GM18526 (cell line): ENCODE measurements around the gene CPB1.

ENCODE experiments used
- POLR2A ChIP-seq: IDR thresholded peaks from 3 replicates; pipeline ENCODE4 v1.6.1; 2011; ENCODE audit not compliant: insufficient read length; ENCODE audit errors: extremely low read depth

The CPB1 gene

DNA sequence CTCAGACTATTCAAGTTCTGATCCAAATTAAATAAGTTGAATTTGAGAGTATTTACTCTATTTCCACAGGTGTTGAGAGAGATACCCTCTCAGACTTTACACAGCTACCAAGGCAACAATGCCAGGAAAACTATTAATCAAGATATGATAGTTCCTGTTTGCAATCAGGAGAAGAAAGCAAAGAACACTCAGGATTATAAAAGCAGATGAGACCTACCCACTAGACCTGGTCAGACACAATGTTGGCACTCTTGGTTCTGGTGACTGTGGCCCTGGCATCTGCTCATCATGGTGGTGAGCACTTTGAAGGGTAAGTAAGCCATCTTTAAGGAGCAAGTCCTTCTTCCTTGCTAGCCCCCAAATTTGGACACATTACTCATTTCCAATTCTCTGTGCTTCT is at the start of gene CPB1:
Gene CPB1, plus strand, starts transcription at position 227 of the 400 bp plus-strand sequence. Its CDS starts 13 bp downstream, at position 240.
- no peak for TF ChIP-seq POLR2A

GRCh38 chr3:148778926-148779325 is 48.7 kb upstream of the CPB1 start:
- no peak for TF ChIP-seq POLR2A

DNA sequence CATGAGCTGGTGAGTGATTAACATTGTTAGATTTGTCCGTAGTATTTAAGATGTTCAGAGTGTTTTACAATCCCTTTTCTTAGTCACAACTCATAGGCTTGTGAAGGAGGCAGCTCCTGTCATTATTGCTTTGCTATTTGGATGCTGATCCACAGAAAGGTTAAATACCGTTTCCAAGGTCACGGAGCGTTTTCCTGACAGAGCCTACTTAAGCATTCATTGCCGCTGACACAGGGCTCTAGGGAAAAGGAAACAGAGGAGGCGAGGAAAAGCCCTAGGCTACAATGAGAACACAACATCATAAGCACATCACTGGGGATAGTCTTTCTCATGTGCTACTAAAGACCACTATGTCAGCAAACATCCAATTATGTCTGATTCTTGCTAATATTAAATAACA is 38.5 kb upstream of the CPB1 start:
- no peak for TF ChIP-seq POLR2A

- no peak for TF ChIP-seq POLR2A
These were observed 37.7 kb upstream of the CPB1 start for GRCh38 chr3:148789906-148790305.

- no peak for TF ChIP-seq POLR2A
These were observed 37.2 kb upstream of the CPB1 start for GRCh38 chr3:148790370-148790769.

- no peak for TF ChIP-seq POLR2A
These were observed 36.5 kb upstream of the CPB1 start for GRCh38 chr3:148790851-148791735.

GRCh38 chr3:148791920-148792319 is 35.7 kb upstream of the CPB1 start:
- no peak for TF ChIP-seq POLR2A

DNA sequence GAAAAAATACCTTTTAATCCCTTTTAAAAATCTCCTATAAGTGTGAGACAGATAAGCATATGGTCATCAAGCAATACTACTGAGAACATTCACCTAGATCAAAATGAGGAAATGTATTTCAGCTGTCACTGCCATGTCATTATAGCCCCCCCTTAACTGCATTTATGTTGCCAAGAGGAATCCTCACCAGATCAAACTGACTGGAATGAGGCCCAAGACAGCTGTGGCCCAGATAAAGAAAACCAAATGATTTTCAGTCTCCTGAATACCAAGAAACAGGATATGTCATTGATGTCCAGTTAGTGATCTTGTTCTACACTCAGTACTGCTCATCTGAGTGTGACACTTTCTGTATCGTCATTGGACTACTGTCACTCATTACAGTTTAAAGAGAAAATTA is 35.1 kb upstream of the CPB1 start:
- TF ChIP-seq POLR2A: no peak

DNA sequence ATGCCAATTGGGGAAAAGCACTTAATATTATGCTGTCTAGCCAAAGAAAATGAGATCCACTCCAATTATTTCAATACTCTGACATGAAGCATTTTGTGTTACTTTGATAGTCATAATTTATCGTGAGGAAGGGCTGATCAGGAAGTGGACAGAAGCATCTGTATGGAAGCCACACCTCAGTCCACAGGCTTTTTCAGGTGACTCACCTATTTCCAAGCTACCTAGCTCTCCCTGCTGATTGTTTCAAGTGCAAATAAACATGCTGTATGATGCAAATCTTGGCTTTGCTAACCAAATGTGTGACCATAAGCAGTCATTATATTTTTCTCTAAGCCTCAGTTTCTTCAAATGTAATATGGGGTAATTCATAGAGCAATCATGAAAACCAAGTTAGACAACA is 30.8 kb upstream of the CPB1 start:
- TF ChIP-seq POLR2A: no peak

DNA sequence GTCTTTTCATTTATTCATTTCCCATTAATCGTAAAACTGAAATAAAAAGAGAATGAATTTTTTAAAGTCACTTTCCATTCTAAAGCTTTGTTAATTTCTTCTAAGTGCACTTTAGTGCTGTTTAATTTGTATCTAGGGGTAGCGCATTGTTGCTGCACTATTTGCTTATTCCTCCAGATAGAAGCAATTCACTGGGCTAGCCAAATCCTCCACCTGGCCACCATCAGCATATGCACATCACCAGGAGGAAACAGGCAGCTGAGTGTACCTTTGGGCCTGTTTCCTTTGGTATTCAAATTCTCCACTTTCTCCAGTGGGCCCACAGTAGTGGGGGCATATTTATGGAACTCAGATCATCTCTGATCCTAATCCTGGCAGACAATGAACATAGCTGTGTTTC is 29.8 kb upstream of the CPB1 start:
- no peak for TF ChIP-seq POLR2A

DNA sequence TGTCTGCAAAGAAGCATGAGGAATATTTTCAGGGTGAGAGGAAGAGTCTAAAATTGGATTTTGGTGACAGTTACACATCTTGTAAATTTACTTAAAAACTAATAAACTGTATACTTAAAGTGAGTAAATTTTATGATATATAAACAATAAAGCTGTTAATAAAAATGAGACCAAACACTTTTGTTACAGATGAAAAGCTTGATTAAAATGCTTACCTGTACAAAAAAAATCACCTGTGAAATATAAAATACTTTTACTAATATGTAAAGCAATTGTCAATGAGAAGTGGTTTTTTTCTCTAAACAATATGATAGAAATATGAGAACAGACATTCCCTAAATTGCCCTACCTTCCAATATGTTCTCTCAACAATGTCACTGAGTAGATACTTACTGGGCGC is 27.2 kb upstream of the CPB1 start:
- no peak for TF ChIP-seq POLR2A

DNA sequence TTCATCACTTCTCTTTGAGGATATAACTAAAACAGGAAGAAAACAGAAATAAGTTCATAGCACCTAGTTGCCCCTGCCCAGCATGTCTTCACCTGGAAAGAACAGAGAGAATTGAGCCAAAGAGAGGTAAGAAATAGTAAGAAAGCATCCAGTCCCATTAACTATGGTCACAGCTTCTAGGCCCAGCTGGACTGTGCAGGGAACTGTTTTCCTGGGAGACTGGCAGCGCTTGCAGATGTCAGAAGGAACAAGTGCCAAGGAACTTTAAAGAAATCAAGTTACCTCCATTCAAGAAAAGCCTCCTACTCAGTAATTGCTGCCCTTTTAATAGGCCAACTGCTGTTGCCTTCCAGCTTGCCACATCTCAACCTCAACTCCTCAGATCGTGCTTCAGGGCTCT is 17.8 kb upstream of the CPB1 start:
- no peak for TF ChIP-seq POLR2A

DNA sequence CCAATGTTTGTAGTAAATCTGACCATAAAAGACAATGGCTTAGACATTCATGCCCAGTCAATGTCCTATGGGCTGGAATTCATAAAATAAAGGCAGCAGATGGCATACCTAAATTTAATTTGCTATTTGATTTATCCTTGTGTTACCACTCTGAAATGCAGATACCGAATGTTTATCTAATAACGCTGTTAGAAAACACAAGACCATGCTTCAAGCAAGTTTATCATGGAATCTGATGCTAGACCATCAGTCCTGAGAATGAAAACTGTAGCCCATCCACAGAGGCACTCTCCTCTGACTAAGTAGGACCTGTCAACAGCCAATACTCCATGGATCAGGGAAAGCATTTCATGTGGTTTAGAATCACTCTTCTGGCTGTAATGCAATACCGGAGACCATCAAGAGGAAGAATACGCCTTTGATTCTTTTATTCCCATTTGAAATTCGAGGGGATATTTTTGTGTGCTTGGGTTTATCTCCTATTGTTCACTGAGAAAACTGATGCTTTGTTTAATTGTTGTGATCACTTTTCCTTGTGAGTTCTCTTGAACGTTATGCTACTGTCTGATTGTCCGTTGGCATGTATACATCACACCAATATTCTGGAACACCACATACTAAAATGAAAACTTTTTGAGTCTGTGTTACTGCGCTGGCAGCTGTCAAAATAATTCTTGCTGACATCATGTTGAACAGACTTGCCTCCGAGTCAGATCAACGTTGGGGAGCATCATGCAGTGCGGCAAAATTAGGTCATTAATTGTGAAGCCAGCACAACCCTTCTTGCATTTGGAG is 12.1 kb upstream of the CPB1 start:
- no peak for TF ChIP-seq POLR2A

DNA sequence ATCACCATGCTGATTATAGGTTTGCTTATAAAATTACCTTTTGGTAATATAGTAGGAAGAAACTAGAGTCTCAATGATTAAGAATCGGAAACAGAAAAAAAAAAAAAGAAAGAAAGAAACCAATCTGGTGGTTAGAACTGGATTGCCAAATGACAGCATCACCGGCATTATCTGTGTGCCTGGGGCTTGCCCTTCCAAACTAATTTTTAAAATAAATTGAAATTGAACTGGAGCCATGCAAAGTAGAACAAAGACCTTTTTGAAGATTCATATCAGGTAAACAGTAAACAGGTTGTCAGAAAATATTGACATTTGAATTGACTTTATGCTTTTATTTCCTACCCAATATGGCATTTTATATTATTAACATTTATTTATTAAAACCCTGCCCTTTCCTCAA is 11.2 kb upstream of the CPB1 start:
- no peak for TF ChIP-seq POLR2A

DNA sequence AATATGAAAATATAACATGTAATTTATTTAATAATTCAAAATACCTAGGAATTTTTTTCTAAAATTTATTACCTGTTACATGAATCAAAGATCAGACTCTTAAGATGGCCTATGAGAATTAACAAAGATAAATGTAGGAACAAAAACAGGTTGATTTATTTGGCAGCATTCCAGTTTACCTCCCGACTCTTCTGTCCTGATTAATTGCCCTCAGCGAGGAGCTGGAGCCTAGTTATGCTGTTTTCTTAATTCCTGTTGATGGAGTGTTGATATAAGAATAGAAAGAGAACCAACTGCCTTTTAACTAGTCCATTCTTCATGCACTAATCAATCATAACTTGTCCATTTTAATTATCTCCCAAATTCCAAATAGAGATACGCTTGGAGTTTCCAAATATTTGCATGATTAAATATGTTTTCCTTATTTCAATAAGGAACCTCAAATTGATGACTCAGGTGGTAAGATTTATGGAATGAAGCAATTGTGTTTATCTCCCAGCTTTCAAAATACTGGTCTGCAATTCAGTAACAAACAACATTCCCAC is 10.6 kb upstream of the CPB1 start:
- no peak for TF ChIP-seq POLR2A
